SK-N-SH treated with all-trans-retinoic acid at 6 μM for 48 hours (cell line): ENCODE measurements around the gene TMEM87B.

Source experiments
- ARNTL ChIP-seq: fragments of 450-650 bp; formaldehyde crosslinking; IDR thresholded peaks from 2 replicates; pipeline ENCODE4 v1.5.0; 2020; ENCODE audit warnings: low read depth, mild to moderate bottlenecking, moderate library complexity, borderline replicate concordance
- CSDC2 ChIP-seq: fragments of 250-450 bp; sonication (Bioruptor Pico); IDR thresholded peaks from 2 replicates; pipeline ENCODE4 v1.5.0; 2020; ENCODE audit warnings: mild to moderate bottlenecking, moderate library complexity
- CSRNP3 ChIP-seq: fragments of 250-450 bp; sonication (Bioruptor Pico); IDR thresholded peaks from 2 replicates; pipeline ENCODE4 v1.5.1; 2021; ENCODE audit warnings: mild to moderate bottlenecking, moderate library complexity
- ESRRG ChIP-seq: fragments of 250-450 bp; sonication (Bioruptor Pico); IDR thresholded peaks from 2 replicates; pipeline ENCODE4 v1.6.1; 2021; ENCODE audit warnings: mild to moderate bottlenecking
- GLIS3 ChIP-seq: fragments of 250-450 bp; sonication (Bioruptor Pico); IDR thresholded peaks from 2 replicates; pipeline ENCODE4 v1.5.0; 2020; ENCODE audit warnings: mild to moderate bottlenecking, moderate library complexity
- RARB ChIP-seq: fragments of 250-450 bp; sonication (Bioruptor Pico); IDR thresholded peaks from 2 replicates; pipeline ENCODE4 v1.8.0; 2021; ENCODE audit warnings: mild to moderate bottlenecking, moderate library complexity
- TOX ChIP-seq: fragments of 250-450 bp; sonication (Bioruptor Pico); IDR thresholded peaks from 2 replicates; pipeline ENCODE4 v1.8.0; 2021; ENCODE audit warnings: mild to moderate bottlenecking, moderate library complexity, borderline replicate concordance
- ZC3H10 ChIP-seq: fragments of 250-450 bp; sonication (Bioruptor Pico); IDR thresholded peaks from 2 replicates; pipeline ENCODE4 v1.5.1; 2021; ENCODE audit warnings: mild to moderate bottlenecking, moderate library complexity
- ZFP3 ChIP-seq: fragments of 250-450 bp; sonication (Bioruptor Pico); IDR thresholded peaks from 2 replicates; pipeline ENCODE4 v1.5.0; 2020; ENCODE audit warnings: mild to moderate bottlenecking, moderate library complexity
- ZFP30 ChIP-seq: fragments of 450-650 bp; formaldehyde crosslinking; IDR thresholded peaks from 2 replicates; pipeline ENCODE4 v1.5.0; 2022; ENCODE audit warnings: mild to moderate bottlenecking, moderate library complexity
- ZNF8 ChIP-seq: fragments of 450-650 bp; formaldehyde crosslinking; IDR thresholded peaks from 2 replicates; pipeline ENCODE4 v1.5.0; 2020; ENCODE audit warnings: mild to moderate bottlenecking, moderate library complexity
- TF ChIP-seq, protein P1 (sequence below): fragments of 250-450 bp; sonication (Bioruptor Pico); IDR thresholded peaks from 2 replicates; pipeline ENCODE4 v1.8.0; 2020; ENCODE audit warnings: mild to moderate bottlenecking, moderate library complexity, borderline replicate concordance

- TF ChIP-seq, protein P1, sequence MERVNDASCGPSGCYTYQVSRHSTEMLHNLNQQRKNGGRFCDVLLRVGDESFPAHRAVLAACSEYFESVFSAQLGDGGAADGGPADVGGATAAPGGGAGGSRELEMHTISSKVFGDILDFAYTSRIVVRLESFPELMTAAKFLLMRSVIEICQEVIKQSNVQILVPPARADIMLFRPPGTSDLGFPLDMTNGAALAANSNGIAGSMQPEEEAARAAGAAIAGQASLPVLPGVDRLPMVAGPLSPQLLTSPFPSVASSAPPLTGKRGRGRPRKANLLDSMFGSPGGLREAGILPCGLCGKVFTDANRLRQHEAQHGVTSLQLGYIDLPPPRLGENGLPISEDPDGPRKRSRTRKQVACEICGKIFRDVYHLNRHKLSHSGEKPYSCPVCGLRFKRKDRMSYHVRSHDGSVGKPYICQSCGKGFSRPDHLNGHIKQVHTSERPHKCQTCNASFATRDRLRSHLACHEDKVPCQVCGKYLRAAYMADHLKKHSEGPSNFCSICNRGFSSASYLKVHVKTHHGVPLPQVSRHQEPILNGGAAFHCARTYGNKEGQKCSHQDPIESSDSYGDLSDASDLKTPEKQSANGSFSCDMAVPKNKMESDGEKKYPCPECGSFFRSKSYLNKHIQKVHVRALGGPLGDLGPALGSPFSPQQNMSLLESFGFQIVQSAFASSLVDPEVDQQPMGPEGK (CRISPR knock-in tag), result no peak
- no peak for TF ChIP-seq ZFP3 (CRISPR knock-in tag)
- TF ChIP-seq RARB (CRISPR knock-in tag), result no peak
- no peak for TF ChIP-seq ZC3H10 (CRISPR knock-in tag)
- TF ChIP-seq ESRRG (CRISPR knock-in tag), result no peak
- no peak for TF ChIP-seq ARNTL
- no peak for TF ChIP-seq CSDC2
- no peak for TF ChIP-seq ZFP30 (CRISPR knock-in tag)
- TF ChIP-seq ZNF8 (CRISPR knock-in tag), result no peak
- TF ChIP-seq CSRNP3 (CRISPR knock-in tag), result no peak
- no peak for TF ChIP-seq GLIS3
- no peak for TF ChIP-seq TOX (CRISPR knock-in tag)
Observed at GRCh38 chr2:112148477-112148876, 93.4 kb downstream of the TMEM87B start.
